Gastrocnemius medialis (tissue), 4 donors: Measurements from ENCODE around the gene INPP4B.

ENCODE experiments used
- CTCF ChIP-seq, 5 experiments: fragments of 450-650 bp in 3 of 5; fragments of 200-600 bp in 2 of 5; sonication (generic) in 2 of 5; IDR thresholded peaks in 4 of 5; conservative IDR thresholded peaks in 1 of 5; 1 replicate in 4 of 5; 2 replicates in 1 of 5; pipeline ENCODE4 v1.5.1; 2016 to 2019; ENCODE audit warnings: antibody characterized with exemption in 5 of 5, mild to moderate bottlenecking in 3 of 5, moderate library complexity in 3 of 5
- POLR2A ChIP-seq, 2 donors: fragments of 450-650 bp; IDR thresholded peaks; one replicate each; pipeline ENCODE4 v1.6.1; 2017; ENCODE audit warnings: antibody characterized with exemption in 2 of 2, mild to moderate bottlenecking in 2 of 2, moderate library complexity in 2 of 2

- no peak for TF ChIP-seq POLR2A (IDR thresholded peaks at IDR 0.05)
- TF ChIP-seq CTCF (IDR thresholded peaks at IDR 0.05 in 4 of 5, conservative IDR thresholded peaks at IDR 0.05 in 1 of 5), result no peak
Observed at GRCh38 chr4:142706381-142706780, 139.7 kb downstream of the INPP4B start.
